RWPE2 (cell line): ENCODE data around the gene MAPK1.
A peak's percentile ranks its signal among the peaks of the same experiment; 100 is the strongest.

Experiments used
- ATAC-seq: fragments of 200-7000 bp; cut with Tn5 transposase; 3 replicates; pipeline ENCODE4 v1.9.1; 2021; ENCODE audit warnings: low read depth
- DNase-seq: peaks from one replicate; pipeline ENCODE4 v3.0.0-alpha.2; 2020; ENCODE audit warnings: low spot score
- H3K27ac ChIP-seq: fragments of 450-650 bp; 2 replicates; pipeline ENCODE4 v1.5.1; 2017; ENCODE audit warnings: mild to moderate bottlenecking; ENCODE audit not compliant: poor library complexity, severe bottlenecking
- H3K27me3 ChIP-seq: fragments of 250-450 bp; sonication (Bioruptor Pico); 2 replicates; pipeline ENCODE4 v1.5.1; 2021; ENCODE audit warnings: mild to moderate bottlenecking, moderate library complexity; ENCODE audit not compliant: insufficient read depth, poor library complexity, severe bottlenecking
- H3K36me3 ChIP-seq: fragments of 250-450 bp; sonication (Bioruptor Pico); 2 replicates; pipeline ENCODE4 v1.5.1; 2020; ENCODE audit warnings: low read depth, mild to moderate bottlenecking, moderate library complexity
- H3K4me1 ChIP-seq: fragments of 250-450 bp; sonication (Bioruptor Pico); 2 replicates; pipeline ENCODE4 v1.5.1; 2021; ENCODE audit warnings: mild to moderate bottlenecking, moderate library complexity; ENCODE audit not compliant: insufficient read depth, poor library complexity, severe bottlenecking
- H3K4me3 ChIP-seq: fragments of 250-450 bp; sonication (Bioruptor Pico); 2 replicates; pipeline ENCODE4 v1.5.1; 2021; ENCODE audit warnings: mild to moderate bottlenecking, moderate library complexity; ENCODE audit not compliant: severe bottlenecking
- H3K9me3 ChIP-seq: fragments of 250-450 bp; sonication (Bioruptor Pico); 2 replicates; pipeline ENCODE4 v1.5.1; 2021; ENCODE audit warnings: mild to moderate bottlenecking, moderate library complexity; ENCODE audit not compliant: severe bottlenecking
- CTCF ChIP-seq: fragments of 450-650 bp; IDR thresholded peaks from one replicate; pipeline ENCODE4 v1.5.1; 2017; ENCODE audit warnings: mild to moderate bottlenecking, moderate library complexity; ENCODE audit not compliant: poor library complexity, severe bottlenecking

MAPK1 gene

GRCh38 chr22:21736948-21737347 is 130.5 kb downstream of the MAPK1 start:
- TF ChIP-seq CTCF = no peak
- H3K4me1 ChIP-seq = peaks cover 5% of the 10 kb centered on the region
- H3K27ac ChIP-seq = no peak overlapping the region
- H3K9me3 ChIP-seq = peaks cover 2% of the 10 kb centered on the region
- H3K36me3 ChIP-seq = no peaks in the 10 kb centered on the region
- ATAC-seq (no peak), DNase-seq (no peak)
- no peak overlapping the region for H3K4me3 ChIP-seq
- no peaks in the 10 kb centered on the region for H3K27me3 ChIP-seq

GRCh38 chr22:21736084-21736642 is 131.3 kb downstream of the MAPK1 start:
- Histone ChIP-seq H3K9me3 (peaks cover 2% of the 10 kb centered on the region), H3K4me1 (peaks cover 5% of the 10 kb centered on the region), H3K27me3 (no peaks in the 10 kb centered on the region), H3K4me3 (peak overlapping the region; percentile 53), H3K27ac (no peak overlapping the region), H3K36me3 (no peaks in the 10 kb centered on the region)
- no peak for DNase-seq
- ATAC-seq = no peak
- no peak for TF ChIP-seq CTCF

GRCh38 chr22:21735200-21736083 is 132.0 kb downstream of the MAPK1 start, which contains the start of gene YPEL1:
YPEL1 (minus strand) TSS chr22:21735794; CDS start chr22:21710744, 25,050 bp downstream.
- Histone ChIP-seq H3K36me3 (no peaks in the 10 kb centered on the region), H3K4me1 (peaks cover 5% of the 10 kb centered on the region), H3K27me3 (no peaks in the 10 kb centered on the region), H3K27ac (no peak within 1 kb of the TSS), H3K9me3 (peaks cover 2% of the 10 kb centered on the region), H3K4me3 (peak within 1 kb of the TSS; percentile 53)
- no peak for TF ChIP-seq CTCF
- DNase-seq (peak; percentile 89), ATAC-seq (peak; percentile 91)

- TF ChIP-seq CTCF = no peak
- H3K9me3 ChIP-seq = peaks cover 2% of the 10 kb centered on the region
- H3K4me3 ChIP-seq = peak overlapping the region; percentile 53
- H3K27ac ChIP-seq = no peak overlapping the region
- peaks cover 5% of the 10 kb centered on the region for H3K4me1 ChIP-seq
- H3K36me3 ChIP-seq = no peaks in the 10 kb centered on the region
- DNase-seq (no peak), ATAC-seq (no peak)
- H3K27me3 ChIP-seq = no peaks in the 10 kb centered on the region
Measured at GRCh38 chr22:21734540-21735199, 132.8 kb downstream of the MAPK1 start.
